Measurements from ENCODE around the gene CMSS1. TPM values are rescaled to one million over a fixed set of nuclear protein-coding genes. Genes with fewer than 3 reads are reported as not detected.

CMSS1 gene
- total and polyA plus RNA-seq, 5 donors from 2014 or later: 20.5 to 34.0 (median 22.0) TPM

GRCh38 chr3:100022506-100022905 is 204.8 kb downstream of the CMSS1 start:
- no peak for ATAC-seq (ENCODE audit: low read depth in 2 of 2)
- Histone ChIP-seq H3K27me3 (ENCODE audit: control insufficient read depth, insufficient read depth, low read length) (no peaks in the 10 kb centered on the region), H3K9me3 (ENCODE audit: control insufficient read depth in 2 of 2, low read length in 2 of 2) (no peaks in the 10 kb centered on the region), H3K27ac (ENCODE audit: insufficient read depth, low read length, poor library complexity, severe bottlenecking) (no peak overlapping the region), H3K4me3 (ENCODE audit: low read depth, low read length) (no peak overlapping the region), H3K36me3 (ENCODE audit: control insufficient read depth, insufficient read depth, low read length) (peaks cover 2% of the 10 kb centered on the region), H3K4me1 (ENCODE audit: control insufficient read depth, insufficient read depth, low read length, poor library complexity, severe bottlenecking) (no peaks in the 10 kb centered on the region)
- Mint-ChIP-seq H3K27me3 (no peaks in the 10 kb centered on the region), H3K9me3 (no peaks in the 10 kb centered on the region), H3K27ac (no peak overlapping the region), H3K4me1 (peaks cover 0 to 8% (median 0%) of the 10 kb centered on the region in 4 donors), H3K36me3 (peaks cover 9% of the 10 kb centered on the region), H3K4me3 (no peak overlapping the region)
- DNase-seq: no peak

GRCh38 chr3:100023150-100023549 is 205.5 kb downstream of the CMSS1 start:
- H3K36me3 Mint-ChIP-seq: peaks cover 8% of the 10 kb centered on the region
- ATAC-seq (ENCODE audit: low read depth in 2 of 2) (no peak), DNase-seq (no peak)
- Histone ChIP-seq H3K27ac (ENCODE audit: insufficient read depth, low read length, poor library complexity, severe bottlenecking) (no peak overlapping the region), H3K9me3 (ENCODE audit: control insufficient read depth in 2 of 2, low read length in 2 of 2) (no peaks in the 10 kb centered on the region), H3K4me3 (ENCODE audit: low read depth, low read length) (no peak overlapping the region), H3K36me3 (ENCODE audit: control insufficient read depth, insufficient read depth, low read length) (peaks cover 2% of the 10 kb centered on the region), H3K4me1 (ENCODE audit: control insufficient read depth, insufficient read depth, low read length, poor library complexity, severe bottlenecking) (no peaks in the 10 kb centered on the region), H3K27me3 (ENCODE audit: control insufficient read depth, insufficient read depth, low read length) (no peaks in the 10 kb centered on the region)
- H3K9me3 Mint-ChIP-seq: no peaks in the 10 kb centered on the region
- peaks cover 0 to 8% (median 0%) of the 10 kb centered on the region in 4 donors for H3K4me1 Mint-ChIP-seq
- no peak overlapping the region for H3K27ac Mint-ChIP-seq
- no peak overlapping the region for H3K4me3 Mint-ChIP-seq
- H3K27me3 Mint-ChIP-seq: no peaks in the 10 kb centered on the region

- Mint-ChIP-seq H3K27me3 (no peaks in the 10 kb centered on the region), H3K4me3 (no peak overlapping the region), H3K36me3 (peaks cover 8% of the 10 kb centered on the region), H3K27ac (no peak overlapping the region), H3K9me3 (no peaks in the 10 kb centered on the region), H3K4me1 (peaks cover 0 to 5% (median 0%) of the 10 kb centered on the region in 4 donors)
- Histone ChIP-seq H3K4me3 (ENCODE audit: low read depth, low read length) (no peak overlapping the region), H3K9me3 (ENCODE audit: control insufficient read depth in 2 of 2, low read length in 2 of 2) (no peaks in the 10 kb centered on the region), H3K36me3 (ENCODE audit: control insufficient read depth, insufficient read depth, low read length) (peaks cover 2% of the 10 kb centered on the region), H3K27ac (ENCODE audit: insufficient read depth, low read length, poor library complexity, severe bottlenecking) (no peak overlapping the region), H3K4me1 (ENCODE audit: control insufficient read depth, insufficient read depth, low read length, poor library complexity, severe bottlenecking) (no peaks in the 10 kb centered on the region), H3K27me3 (ENCODE audit: control insufficient read depth, insufficient read depth, low read length) (no peaks in the 10 kb centered on the region)
- ATAC-seq (ENCODE audit: low read depth in 2 of 2) (no peak), DNase-seq (no peak)
These were observed 205.9 kb downstream of the CMSS1 start for GRCh38 chr3:100023595-100023994.

GRCh38 chr3:100024520-100025303 is 207.1 kb downstream of the CMSS1 start:
- Mint-ChIP-seq H3K36me3 (peaks cover 8% of the 10 kb centered on the region), H3K4me3 (no peak overlapping the region), H3K4me1 (peaks cover 0 to 4% (median 2%) of the 10 kb centered on the region in 4 donors), H3K27ac (no peak overlapping the region), H3K9me3 (no peaks in the 10 kb centered on the region), H3K27me3 (no peaks in the 10 kb centered on the region)
- ATAC-seq (ENCODE audit: low read depth in 2 of 2) (no peak), DNase-seq (no peak)
- Histone ChIP-seq H3K36me3 (ENCODE audit: control insufficient read depth, insufficient read depth, low read length) (peaks cover 2% of the 10 kb centered on the region), H3K4me1 (ENCODE audit: control insufficient read depth, insufficient read depth, low read length, poor library complexity, severe bottlenecking) (no peaks in the 10 kb centered on the region), H3K27me3 (ENCODE audit: control insufficient read depth, insufficient read depth, low read length) (no peaks in the 10 kb centered on the region), H3K9me3 (ENCODE audit: control insufficient read depth in 2 of 2, low read length in 2 of 2) (no peaks in the 10 kb centered on the region), H3K27ac (ENCODE audit: insufficient read depth, low read length, poor library complexity, severe bottlenecking) (no peak overlapping the region), H3K4me3 (ENCODE audit: low read depth, low read length) (no peak overlapping the region)

GRCh38 chr3:100027321-100027720 is 209.7 kb downstream of the CMSS1 start:
- Histone ChIP-seq H3K36me3 (ENCODE audit: control insufficient read depth, insufficient read depth, low read length) (peaks cover 2% of the 10 kb centered on the region), H3K9me3 (ENCODE audit: control insufficient read depth in 2 of 2, low read length in 2 of 2) (no peaks in the 10 kb centered on the region), H3K27me3 (ENCODE audit: control insufficient read depth, insufficient read depth, low read length) (no peaks in the 10 kb centered on the region), H3K4me1 (ENCODE audit: control insufficient read depth, insufficient read depth, low read length, poor library complexity, severe bottlenecking) (no peaks in the 10 kb centered on the region), H3K27ac (ENCODE audit: insufficient read depth, low read length, poor library complexity, severe bottlenecking) (no peak overlapping the region), H3K4me3 (ENCODE audit: low read depth, low read length) (no peak overlapping the region)
- Mint-ChIP-seq H3K27ac (no peak overlapping the region), H3K4me3 (no peak overlapping the region), H3K4me1 (peaks cover 0 to 10% (median 3%) of the 10 kb centered on the region in 4 donors), H3K27me3 (no peaks in the 10 kb centered on the region), H3K9me3 (no peaks in the 10 kb centered on the region), H3K36me3 (peaks cover 11% of the 10 kb centered on the region)
- no peak for ATAC-seq (ENCODE audit: low read depth in 2 of 2)
- no peak for DNase-seq

GRCh38 chr3:100029052-100029451 is 211.4 kb downstream of the CMSS1 start:
- H3K27me3 ChIP-seq (ENCODE audit: control insufficient read depth, insufficient read depth, low read length): no peaks in the 10 kb centered on the region
- Mint-ChIP-seq H3K4me1 (peaks cover 0 to 10% (median 3%) of the 10 kb centered on the region in 4 donors), H3K27me3 (no peaks in the 10 kb centered on the region), H3K27ac (no peak overlapping the region), H3K4me3 (no peak overlapping the region), H3K36me3 (peaks cover 10% of the 10 kb centered on the region), H3K9me3 (no peaks in the 10 kb centered on the region)
- peaks cover 2% of the 10 kb centered on the region for H3K36me3 ChIP-seq (ENCODE audit: control insufficient read depth, insufficient read depth, low read length)
- no peaks in the 10 kb centered on the region for H3K9me3 ChIP-seq (ENCODE audit: control insufficient read depth in 2 of 2, low read length in 2 of 2)
- DNase-seq (no peak), ATAC-seq (ENCODE audit: low read depth in 2 of 2) (no peak)
- H3K27ac ChIP-seq (ENCODE audit: insufficient read depth, low read length, poor library complexity, severe bottlenecking): no peak overlapping the region
- H3K4me1 ChIP-seq (ENCODE audit: control insufficient read depth, insufficient read depth, low read length, poor library complexity, severe bottlenecking): no peaks in the 10 kb centered on the region
- H3K4me3 ChIP-seq (ENCODE audit: low read depth, low read length): no peak overlapping the region

- H3K36me3 ChIP-seq (ENCODE audit: control insufficient read depth, insufficient read depth, low read length): peaks cover 2% of the 10 kb centered on the region
- H3K9me3 Mint-ChIP-seq: no peaks in the 10 kb centered on the region
- peaks cover 0 to 10% (median 3%) of the 10 kb centered on the region in 4 donors for H3K4me1 Mint-ChIP-seq
- H3K27ac Mint-ChIP-seq: no peak overlapping the region
- peak in 1 of 3 donors; percentile 16 for DNase-seq
- ATAC-seq (ENCODE audit: low read depth in 2 of 2): no peak
- no peaks in the 10 kb centered on the region for H3K27me3 ChIP-seq (ENCODE audit: control insufficient read depth, insufficient read depth, low read length)
- no peak overlapping the region for H3K4me3 ChIP-seq (ENCODE audit: low read depth, low read length)
- H3K27ac ChIP-seq (ENCODE audit: insufficient read depth, low read length, poor library complexity, severe bottlenecking): no peak overlapping the region
- peaks cover 8% of the 10 kb centered on the region for H3K36me3 Mint-ChIP-seq
- H3K9me3 ChIP-seq (ENCODE audit: control insufficient read depth in 2 of 2, low read length in 2 of 2): no peaks in the 10 kb centered on the region
- H3K4me3 Mint-ChIP-seq: no peak overlapping the region
- H3K27me3 Mint-ChIP-seq: no peaks in the 10 kb centered on the region
- no peaks in the 10 kb centered on the region for H3K4me1 ChIP-seq (ENCODE audit: control insufficient read depth, insufficient read depth, low read length, poor library complexity, severe bottlenecking)
These were observed 212.0 kb downstream of the CMSS1 start for GRCh38 chr3:100029689-100030088.

GRCh38 chr3:100030346-100030745 is 212.7 kb downstream of the CMSS1 start:
- Mint-ChIP-seq H3K4me3 (no peak overlapping the region), H3K9me3 (no peaks in the 10 kb centered on the region), H3K27me3 (no peaks in the 10 kb centered on the region), H3K4me1 (peaks cover 0 to 10% (median 3%) of the 10 kb centered on the region in 4 donors), H3K27ac (no peak overlapping the region), H3K36me3 (peaks cover 8% of the 10 kb centered on the region)
- ATAC-seq (ENCODE audit: low read depth in 2 of 2): no peak
- Histone ChIP-seq H3K36me3 (ENCODE audit: control insufficient read depth, insufficient read depth, low read length) (peaks cover 2% of the 10 kb centered on the region), H3K9me3 (ENCODE audit: control insufficient read depth in 2 of 2, low read length in 2 of 2) (no peaks in the 10 kb centered on the region), H3K27me3 (ENCODE audit: control insufficient read depth, insufficient read depth, low read length) (no peaks in the 10 kb centered on the region), H3K4me3 (ENCODE audit: low read depth, low read length) (no peak overlapping the region), H3K27ac (ENCODE audit: insufficient read depth, low read length, poor library complexity, severe bottlenecking) (no peak overlapping the region), H3K4me1 (ENCODE audit: control insufficient read depth, insufficient read depth, low read length, poor library complexity, severe bottlenecking) (no peaks in the 10 kb centered on the region)
- DNase-seq: no peak

All from CD4-positive, CD25-positive, alpha-beta regulatory T cell (primary cell).